ENCODE data around the gene PTPN3.

PTPN3 gene

GRCh38 chr9:109430231-109430630 lies 67.9 kb downstream of the PTPN3 start:
- Histone ChIP-seq H3K36me3 (ENCODE audit: insufficient read depth, low read length) (no peaks in the 10 kb centered on the region), H3K27me3 (ENCODE audit: control insufficient read depth, insufficient read depth, low read length) (no peaks in the 10 kb centered on the region), H3K9ac (ENCODE audit: low read depth, low read length) (no peak overlapping the region), H3K9me3 (replicated peaks; ENCODE audit: low read length) (no peaks in the 10 kb centered on the region), H3K4me1 (ENCODE audit: control insufficient read depth, insufficient read depth, low read length) (no peaks in the 10 kb centered on the region), H3K4me3 (ENCODE audit: low read length) (no peak overlapping the region), H3K4me2 (ENCODE audit: low read length) (no peak overlapping the region)

- Histone ChIP-seq H3K27me3 (ENCODE audit: control insufficient read depth, insufficient read depth, low read length) (no peaks in the 10 kb centered on the region), H3K4me3 (ENCODE audit: low read length) (no peak overlapping the region), H3K4me1 (ENCODE audit: control insufficient read depth, insufficient read depth, low read length) (no peaks in the 10 kb centered on the region), H3K9ac (ENCODE audit: low read depth, low read length) (no peak overlapping the region), H3K36me3 (ENCODE audit: insufficient read depth, low read length) (no peaks in the 10 kb centered on the region), H3K9me3 (replicated peaks; ENCODE audit: low read length) (no peaks in the 10 kb centered on the region), H3K4me2 (ENCODE audit: low read length) (no peak overlapping the region)
Measured at GRCh38 chr9:109428854-109429253, 69.3 kb downstream of the PTPN3 start.

GRCh38 chr9:109427886-109428285 lies 70.2 kb downstream of the PTPN3 start:
- no peak overlapping the region for H3K4me3 ChIP-seq (ENCODE audit: low read length)
- no peak overlapping the region for H3K4me2 ChIP-seq (ENCODE audit: low read length)
- no peaks in the 10 kb centered on the region for H3K36me3 ChIP-seq (ENCODE audit: insufficient read depth, low read length)
- H3K9ac ChIP-seq (ENCODE audit: low read depth, low read length), result no peak overlapping the region
- H3K9me3 ChIP-seq (replicated peaks; ENCODE audit: low read length), result no peaks in the 10 kb centered on the region
- no peaks in the 10 kb centered on the region for H3K27me3 ChIP-seq (ENCODE audit: control insufficient read depth, insufficient read depth, low read length)
- no peaks in the 10 kb centered on the region for H3K4me1 ChIP-seq (ENCODE audit: control insufficient read depth, insufficient read depth, low read length)

- Histone ChIP-seq H3K9ac (ENCODE audit: low read depth, low read length) (no peak overlapping the region), H3K9me3 (replicated peaks; ENCODE audit: low read length) (no peaks in the 10 kb centered on the region), H3K4me1 (ENCODE audit: control insufficient read depth, insufficient read depth, low read length) (no peaks in the 10 kb centered on the region), H3K4me3 (ENCODE audit: low read length) (no peak overlapping the region), H3K4me2 (ENCODE audit: low read length) (no peak overlapping the region), H3K36me3 (ENCODE audit: insufficient read depth, low read length) (no peaks in the 10 kb centered on the region), H3K27me3 (ENCODE audit: control insufficient read depth, insufficient read depth, low read length) (no peaks in the 10 kb centered on the region)
Measured at GRCh38 chr9:109426626-109427402, 71.3 kb downstream of the PTPN3 start.

- H3K4me1 ChIP-seq (ENCODE audit: control insufficient read depth, insufficient read depth, low read length), result no peaks in the 10 kb centered on the region
- no peaks in the 10 kb centered on the region for H3K9me3 ChIP-seq (replicated peaks; ENCODE audit: low read length)
- H3K9ac ChIP-seq (ENCODE audit: low read depth, low read length), result no peak overlapping the region
- no peaks in the 10 kb centered on the region for H3K36me3 ChIP-seq (ENCODE audit: insufficient read depth, low read length)
- no peaks in the 10 kb centered on the region for H3K27me3 ChIP-seq (ENCODE audit: control insufficient read depth, insufficient read depth, low read length)
- no peak overlapping the region for H3K4me3 ChIP-seq (ENCODE audit: low read length)
- no peak overlapping the region for H3K4me2 ChIP-seq (ENCODE audit: low read length)
Measured at GRCh38 chr9:109424618-109425017, 73.5 kb downstream of the PTPN3 start.

GRCh38 chr9:109423877-109424276 lies 74.2 kb downstream of the PTPN3 start:
- Histone ChIP-seq H3K9ac (ENCODE audit: low read depth, low read length) (no peak overlapping the region), H3K36me3 (ENCODE audit: insufficient read depth, low read length) (no peaks in the 10 kb centered on the region), H3K4me2 (ENCODE audit: low read length) (no peak overlapping the region), H3K27me3 (ENCODE audit: control insufficient read depth, insufficient read depth, low read length) (no peaks in the 10 kb centered on the region), H3K9me3 (replicated peaks; ENCODE audit: low read length) (no peaks in the 10 kb centered on the region), H3K4me1 (ENCODE audit: control insufficient read depth, insufficient read depth, low read length) (no peaks in the 10 kb centered on the region), H3K4me3 (ENCODE audit: low read length) (no peak overlapping the region)

- Histone ChIP-seq H3K9ac (ENCODE audit: low read depth, low read length) (no peak overlapping the region), H3K4me3 (ENCODE audit: low read length) (no peak overlapping the region), H3K4me1 (ENCODE audit: control insufficient read depth, insufficient read depth, low read length) (no peaks in the 10 kb centered on the region), H3K36me3 (ENCODE audit: insufficient read depth, low read length) (no peaks in the 10 kb centered on the region), H3K4me2 (ENCODE audit: low read length) (no peak overlapping the region), H3K27me3 (ENCODE audit: control insufficient read depth, insufficient read depth, low read length) (no peaks in the 10 kb centered on the region), H3K9me3 (replicated peaks; ENCODE audit: low read length) (no peaks in the 10 kb centered on the region)
Measured at GRCh38 chr9:109422641-109423040, 75.5 kb downstream of the PTPN3 start.

- H3K9ac ChIP-seq (ENCODE audit: low read depth, low read length), result no peak overlapping the region
- H3K36me3 ChIP-seq (ENCODE audit: insufficient read depth, low read length), result no peaks in the 10 kb centered on the region
- H3K4me3 ChIP-seq (ENCODE audit: low read length), result no peak overlapping the region
- no peak overlapping the region for H3K4me2 ChIP-seq (ENCODE audit: low read length)
- H3K4me1 ChIP-seq (ENCODE audit: control insufficient read depth, insufficient read depth, low read length), result no peaks in the 10 kb centered on the region
- H3K9me3 ChIP-seq (replicated peaks; ENCODE audit: low read length), result no peaks in the 10 kb centered on the region
- H3K27me3 ChIP-seq (ENCODE audit: control insufficient read depth, insufficient read depth, low read length), result no peaks in the 10 kb centered on the region
Measured at GRCh38 chr9:109421026-109421970, 76.8 kb downstream of the PTPN3 start.

GRCh38 chr9:109419531-109419930 lies 78.6 kb downstream of the PTPN3 start:
- Histone ChIP-seq H3K9me3 (replicated peaks; ENCODE audit: low read length) (no peaks in the 10 kb centered on the region), H3K4me2 (ENCODE audit: low read length) (no peak overlapping the region), H3K27me3 (ENCODE audit: control insufficient read depth, insufficient read depth, low read length) (no peaks in the 10 kb centered on the region), H3K36me3 (ENCODE audit: insufficient read depth, low read length) (no peaks in the 10 kb centered on the region), H3K4me1 (ENCODE audit: control insufficient read depth, insufficient read depth, low read length) (no peaks in the 10 kb centered on the region), H3K9ac (ENCODE audit: low read depth, low read length) (no peak overlapping the region), H3K4me3 (ENCODE audit: low read length) (no peak overlapping the region)

- H3K27me3 ChIP-seq (ENCODE audit: control insufficient read depth, insufficient read depth, low read length), result no peaks in the 10 kb centered on the region
- H3K4me1 ChIP-seq (ENCODE audit: control insufficient read depth, insufficient read depth, low read length), result no peaks in the 10 kb centered on the region
- no peaks in the 10 kb centered on the region for H3K36me3 ChIP-seq (ENCODE audit: insufficient read depth, low read length)
- no peak overlapping the region for H3K9ac ChIP-seq (ENCODE audit: low read depth, low read length)
- H3K4me2 ChIP-seq (ENCODE audit: low read length), result no peak overlapping the region
- no peaks in the 10 kb centered on the region for H3K9me3 ChIP-seq (replicated peaks; ENCODE audit: low read length)
- H3K4me3 ChIP-seq (ENCODE audit: low read length), result no peak overlapping the region
Measured at GRCh38 chr9:109418827-109419226, 79.3 kb downstream of the PTPN3 start.

GRCh38 chr9:109417585-109418544 lies 80.2 kb downstream of the PTPN3 start:
- no peaks in the 10 kb centered on the region for H3K27me3 ChIP-seq (ENCODE audit: control insufficient read depth, insufficient read depth, low read length)
- no peaks in the 10 kb centered on the region for H3K9me3 ChIP-seq (replicated peaks; ENCODE audit: low read length)

More at GRCh38 chr9:109417585-109418544, 80.2 kb downstream of the PTPN3 start:
- Histone ChIP-seq H3K9ac (ENCODE audit: low read depth, low read length) (no peak overlapping the region), H3K4me2 (ENCODE audit: low read length) (no peak overlapping the region), H3K4me3 (ENCODE audit: low read length) (no peak overlapping the region), H3K4me1 (ENCODE audit: control insufficient read depth, insufficient read depth, low read length) (no peaks in the 10 kb centered on the region), H3K36me3 (ENCODE audit: insufficient read depth, low read length) (no peaks in the 10 kb centered on the region)
